ENCODE measurements around the gene EXOSC10.
A peak's percentile ranks its signal among the peaks of the same experiment; 100 is the strongest.
"Not testable (repeated sequence)": the region's sequence is repeated elsewhere in the genome, so short reads cannot be mapped to it uniquely, and the experiment has no call there.

Gene EXOSC10

DNA sequence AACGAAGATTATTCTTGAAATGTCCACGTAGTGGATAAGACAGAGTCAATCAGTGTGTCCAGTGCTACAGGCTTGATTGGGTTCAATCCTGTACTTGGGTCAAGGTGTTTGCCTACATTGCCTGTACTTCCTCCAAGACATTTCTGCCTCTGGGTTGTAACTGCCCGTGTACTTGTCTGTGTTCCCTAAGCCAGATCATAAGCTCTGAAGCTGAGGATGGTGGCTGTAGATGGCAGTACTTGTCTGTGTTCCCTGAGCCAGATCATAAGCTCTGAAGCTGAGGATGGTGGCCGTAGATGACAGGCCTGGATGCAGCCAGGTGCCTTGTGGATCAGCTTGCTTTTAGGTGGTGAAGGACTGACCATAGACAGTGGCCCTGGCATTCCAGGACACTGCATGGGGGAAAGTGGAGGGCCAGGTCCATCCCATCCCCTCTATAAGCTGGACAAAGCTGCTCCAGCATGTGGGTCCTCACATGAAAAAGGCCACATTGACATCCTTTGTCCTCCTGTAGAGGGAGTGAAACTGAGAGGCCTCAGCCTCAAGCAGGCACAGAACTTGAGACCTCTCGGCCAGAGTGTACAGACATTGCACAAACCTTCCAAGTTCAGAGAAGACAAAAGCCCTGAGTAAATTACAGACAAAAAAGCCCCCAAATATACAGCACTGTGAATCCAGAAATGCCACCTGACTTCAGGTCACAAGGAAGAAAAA lies 37.9 kb downstream of the EXOSC10 start:
- no peak for DNase-seq (ENCODE audit: low read depth, low spot score)

DNA sequence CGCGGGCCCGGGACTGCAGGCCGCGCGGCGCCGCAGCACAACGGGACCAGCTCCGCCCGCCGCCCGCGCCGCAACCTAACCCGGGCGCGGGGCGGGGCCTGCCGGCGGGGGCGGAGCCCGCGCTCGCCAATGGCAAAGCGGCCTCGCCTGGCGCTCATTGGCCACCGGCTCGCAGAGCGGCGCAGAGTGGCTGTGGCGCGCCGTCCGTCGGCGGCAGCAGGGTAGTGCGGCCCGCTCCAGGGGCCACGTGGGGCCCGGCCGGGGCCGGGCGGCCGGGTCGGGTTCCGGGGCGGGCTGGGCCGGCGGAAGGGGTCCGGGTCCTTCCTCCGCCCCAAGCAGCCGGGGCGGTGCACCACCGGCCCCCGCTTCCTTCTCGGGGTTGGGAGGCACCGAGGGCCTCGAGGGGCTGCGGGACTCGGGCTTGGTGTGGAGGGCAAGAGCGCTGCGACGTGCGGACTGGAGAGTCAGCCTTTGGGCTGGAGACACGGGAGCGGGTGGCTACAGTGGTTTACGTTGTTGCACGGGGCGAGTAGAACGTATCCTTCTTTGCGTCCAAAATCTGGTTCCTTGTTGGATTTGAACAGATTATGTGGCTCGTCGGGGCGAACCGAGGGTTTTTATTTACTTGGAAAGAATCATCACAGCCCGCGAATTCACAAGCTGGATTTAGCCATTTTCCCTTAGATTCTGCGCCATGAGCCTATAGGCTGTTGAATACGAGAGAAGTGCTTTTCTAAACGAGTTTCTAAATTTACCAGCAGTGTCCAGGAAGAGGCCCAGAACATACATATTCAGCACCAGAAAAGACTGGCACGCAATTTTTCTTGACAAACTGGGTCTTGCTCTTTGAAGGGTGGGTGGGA lies 39.5 kb downstream of the EXOSC10 start, which contains the start of gene SRM:
SRM (minus strand) TSS at position 51 of the 863 bp plus-strand sequence. CDS start 75 bp downstream, outside the sequence.
- DNase-seq (ENCODE audit: low read depth, low spot score): peak; percentile 60

- no peak for DNase-seq (ENCODE audit: low read depth, low spot score)
Observed at GRCh38 chr1:11059155-11059967, 40.3 kb downstream of the EXOSC10 start.

GRCh38 chr1:11058595-11059154 lies 41.0 kb downstream of the EXOSC10 start:
- no peak for DNase-seq (ENCODE audit: low read depth, low spot score)

GRCh38 chr1:11058026-11058425 lies 41.6 kb downstream of the EXOSC10 start:
- no peak for DNase-seq (ENCODE audit: low read depth, low spot score)

GRCh38 chr1:11057477-11057876 lies 42.2 kb downstream of the EXOSC10 start:
- DNase-seq (ENCODE audit: low read depth, low spot score): no peak

DNA sequence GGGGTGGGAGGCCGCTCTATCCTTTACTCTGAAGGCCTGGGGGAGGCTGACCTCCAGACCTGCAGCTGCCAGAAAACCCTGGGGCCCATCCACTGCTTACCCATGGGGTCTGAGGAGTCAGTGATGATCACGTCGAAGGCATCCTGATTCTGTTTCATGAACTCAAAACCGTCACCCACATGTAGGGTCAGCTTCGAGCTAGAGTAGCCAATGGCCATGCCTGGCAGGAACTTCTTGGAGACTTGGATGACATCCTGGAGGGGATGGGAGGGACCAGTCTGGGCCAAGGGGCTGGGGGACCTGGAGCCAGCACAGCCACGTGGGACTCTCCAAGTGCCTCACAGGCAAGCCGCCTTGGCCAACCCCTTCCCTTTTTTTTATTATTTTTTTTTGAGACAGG lies 43.2 kb downstream of the EXOSC10 start:
- DNase-seq (ENCODE audit: low read depth, low spot score): no peak

- no peak for DNase-seq (ENCODE audit: low read depth, low spot score)
Observed at GRCh38 chr1:11055676-11056075, 44.0 kb downstream of the EXOSC10 start.

GRCh38 chr1:11054666-11055065 lies 45.0 kb downstream of the EXOSC10 start:
- no peak for DNase-seq (ENCODE audit: low read depth, low spot score)

GRCh38 chr1:11054181-11054580 lies 45.5 kb downstream of the EXOSC10 start:
- no peak for DNase-seq (ENCODE audit: low read depth, low spot score)

DNA sequence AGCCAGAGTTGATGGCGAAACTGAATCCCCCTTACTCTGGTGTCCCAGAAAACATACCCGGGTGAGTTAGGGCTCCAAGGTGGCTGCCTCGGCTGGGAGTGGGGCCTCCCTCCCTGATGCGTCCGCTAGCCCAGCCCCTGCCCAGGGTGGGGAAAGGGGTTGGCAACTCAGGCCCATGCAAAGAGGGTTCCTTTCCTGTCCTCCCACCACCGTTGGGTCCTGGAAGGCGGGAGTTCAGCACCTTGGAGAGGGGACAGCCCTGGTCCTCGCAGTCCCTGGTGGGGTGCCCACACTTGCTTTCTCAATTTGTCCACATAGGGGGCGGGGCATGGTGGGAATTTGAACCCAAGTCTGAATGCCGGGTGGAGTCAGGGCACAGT lies 45.9 kb downstream of the EXOSC10 start:
- no peak for DNase-seq (ENCODE audit: low read depth, low spot score)

GRCh38 chr1:11052839-11053757 lies 46.6 kb downstream of the EXOSC10 start:
- no peak for DNase-seq (ENCODE audit: low read depth, low spot score)

- no peak for DNase-seq (ENCODE audit: low read depth, low spot score)
Observed at GRCh38 chr1:11051781-11052511, 47.7 kb downstream of the EXOSC10 start.

- DNase-seq (ENCODE audit: low read depth, low spot score): not testable (repeated sequence)
Observed at GRCh38 chr1:11051121-11051520, 48.5 kb downstream of the EXOSC10 start.

GRCh38 chr1:11046625-11047365 lies 52.9 kb downstream of the EXOSC10 start, which contains the start of gene MASP2:
Gene MASP2 (minus strand): TSS chr1:11047239. CDS start chr1:11047207, 32 bp downstream.
- no peak for DNase-seq (ENCODE audit: low read depth, low spot score)

- no peak for DNase-seq (ENCODE audit: low read depth, low spot score)
Observed at GRCh38 chr1:11046270-11046566, 53.5 kb downstream of the EXOSC10 start.

GRCh38 chr1:11045428-11046269 lies 54.0 kb downstream of the EXOSC10 start:
- DNase-seq (ENCODE audit: low read depth, low spot score): no peak

GRCh38 chr1:11044849-11045427 lies 54.7 kb downstream of the EXOSC10 start:
- no peak for DNase-seq (ENCODE audit: low read depth, low spot score)

Measured in smooth muscle cell of the brain vasculature (primary cell).